Testis (tissue), 2 donors: Measurements from ENCODE around the gene AP1M1.

Source experiments
- POLR2A ChIP-seq: fragments of 450-650 bp; IDR thresholded peaks from one replicate; pipeline ENCODE4 v1.6.1; 2017; ENCODE audit warnings: antibody characterized with exemption, mild to moderate bottlenecking, moderate library complexity
- TF ChIP-seq, protein P1 (sequence below), 3 experiments: fragments of 450-650 bp in 2 of 3; fragments of 200-600 bp in 1 of 3; sonication (generic) in 1 of 3; IDR thresholded peaks; one replicate each; pipeline ENCODE4 v1.5.1; 2016 to 2019; ENCODE audit warnings: antibody characterized with exemption in 3 of 3, mild to moderate bottlenecking in 2 of 3, moderate library complexity in 1 of 3

DNA sequence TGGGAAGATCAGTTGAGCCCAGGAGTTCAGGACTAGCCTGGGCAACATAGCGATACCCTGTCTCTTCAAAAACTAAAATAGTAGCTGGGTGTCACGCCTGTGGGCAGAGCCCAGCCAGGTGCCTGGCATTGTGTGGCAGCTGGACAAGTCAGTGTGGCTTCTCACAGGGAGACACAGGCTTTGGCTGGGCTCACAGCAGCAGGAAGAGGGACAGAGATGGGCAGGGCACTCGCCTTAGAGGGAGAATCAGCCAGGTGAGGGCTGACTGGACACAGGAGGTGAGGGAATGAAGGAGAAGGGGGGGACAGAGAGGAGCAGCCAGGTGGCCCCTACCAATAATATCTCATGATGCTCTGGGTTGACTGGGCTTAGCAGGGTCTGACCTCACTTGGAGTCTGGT, 9.2 kb upstream of the AP1M1 start:
- no peak for TF ChIP-seq POLR2A
- TF ChIP-seq, protein P1, sequence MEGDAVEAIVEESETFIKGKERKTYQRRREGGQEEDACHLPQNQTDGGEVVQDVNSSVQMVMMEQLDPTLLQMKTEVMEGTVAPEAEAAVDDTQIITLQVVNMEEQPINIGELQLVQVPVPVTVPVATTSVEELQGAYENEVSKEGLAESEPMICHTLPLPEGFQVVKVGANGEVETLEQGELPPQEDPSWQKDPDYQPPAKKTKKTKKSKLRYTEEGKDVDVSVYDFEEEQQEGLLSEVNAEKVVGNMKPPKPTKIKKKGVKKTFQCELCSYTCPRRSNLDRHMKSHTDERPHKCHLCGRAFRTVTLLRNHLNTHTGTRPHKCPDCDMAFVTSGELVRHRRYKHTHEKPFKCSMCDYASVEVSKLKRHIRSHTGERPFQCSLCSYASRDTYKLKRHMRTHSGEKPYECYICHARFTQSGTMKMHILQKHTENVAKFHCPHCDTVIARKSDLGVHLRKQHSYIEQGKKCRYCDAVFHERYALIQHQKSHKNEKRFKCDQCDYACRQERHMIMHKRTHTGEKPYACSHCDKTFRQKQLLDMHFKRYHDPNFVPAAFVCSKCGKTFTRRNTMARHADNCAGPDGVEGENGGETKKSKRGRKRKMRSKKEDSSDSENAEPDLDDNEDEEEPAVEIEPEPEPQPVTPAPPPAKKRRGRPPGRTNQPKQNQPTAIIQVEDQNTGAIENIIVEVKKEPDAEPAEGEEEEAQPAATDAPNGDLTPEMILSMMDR (IDR thresholded peaks at IDR 0.05): no peak
